Tongue (tissue), 2 donors: Measurements from ENCODE around the gene CHCHD3. TPM values are rescaled to one million over a fixed set of nuclear protein-coding genes. Genes with fewer than 3 reads are reported as not detected.
"Not testable (repeated sequence)": the region's sequence is repeated elsewhere in the genome, so short reads cannot be mapped to it uniquely, and the experiment has no call there.

Experiments used
- DNase-seq: peaks from one replicate; pipeline ENCODE4 v3.0.0-alpha.2; 2015
- total RNA-seq: library from RNA; depleted of rRNA; stranded (reverse); fragments of >200 nt; gene quantifications from one replicate; pipeline ENCODE4 v1.2.3, GENCODE V29; 2014

Gene CHCHD3
- total RNA-seq, 1 donor from 2014 or later = 123 TPM

GRCh38 chr7:133003052-133003910 lies 78.6 kb downstream of the CHCHD3 start:
- no peak for DNase-seq

GRCh38 chr7:133001727-133002126 lies 80.2 kb downstream of the CHCHD3 start:
- no peak for DNase-seq

GRCh38 chr7:132999845-133000244 lies 82.0 kb downstream of the CHCHD3 start:
- no peak for DNase-seq

GRCh38 chr7:132998763-132999162 lies 83.1 kb downstream of the CHCHD3 start:
- no peak for DNase-seq

GRCh38 chr7:132997505-132997904 lies 84.4 kb downstream of the CHCHD3 start:
- DNase-seq = no peak

GRCh38 chr7:132996581-132997242 lies 85.2 kb downstream of the CHCHD3 start:
- DNase-seq = no peak

GRCh38 chr7:132993377-132994013 lies 88.4 kb downstream of the CHCHD3 start:
- DNase-seq = no peak

GRCh38 chr7:132991615-132992587 lies 90.0 kb downstream of the CHCHD3 start:
- no peak for DNase-seq

GRCh38 chr7:132988117-132988516 lies 93.8 kb downstream of the CHCHD3 start:
- no peak for DNase-seq

GRCh38 chr7:132980402-132980801 lies 101.5 kb downstream of the CHCHD3 start:
- DNase-seq = no peak

- DNase-seq = no peak
Observed at GRCh38 chr7:132979524-132979923, 102.4 kb downstream of the CHCHD3 start.

- no peak for DNase-seq
Observed at GRCh38 chr7:132977234-132977633, 104.7 kb downstream of the CHCHD3 start.

GRCh38 chr7:132972745-132973144 lies 109.1 kb downstream of the CHCHD3 start:
- no peak for DNase-seq

- no peak for DNase-seq
Observed at GRCh38 chr7:132970257-132970656, 111.6 kb downstream of the CHCHD3 start.

- no peak for DNase-seq
Observed at GRCh38 chr7:132969520-132969919, 112.4 kb downstream of the CHCHD3 start.

GRCh38 chr7:132967470-132967848 lies 114.4 kb downstream of the CHCHD3 start:
- DNase-seq = not testable (repeated sequence)

- DNase-seq = no peak
Observed at GRCh38 chr7:132966754-132967469, 115.0 kb downstream of the CHCHD3 start.

GRCh38 chr7:132965951-132966350 lies 115.9 kb downstream of the CHCHD3 start:
- no peak for DNase-seq

GRCh38 chr7:132964876-132965275 lies 117.0 kb downstream of the CHCHD3 start:
- no peak for DNase-seq

- no peak for DNase-seq
Observed at GRCh38 chr7:132959891-132960290, 122.0 kb downstream of the CHCHD3 start.

- no peak for DNase-seq
Observed at GRCh38 chr7:132956556-132956955, 125.3 kb downstream of the CHCHD3 start.
